Prostate gland (tissue), 2 donors: Measurements from ENCODE around the gene NDUFB3. TPM values are rescaled to one million over a fixed set of nuclear protein-coding genes. Genes with fewer than 3 reads are reported as not detected.

ENCODE experiments used
- DNase-seq: peaks from one replicate; pipeline ENCODE4 v3.0.0-alpha.2; 2019; ENCODE audit warnings: low spot score
- H3K27ac ChIP-seq, 2 donors: fragments of 200-600 bp; sonication (generic); 2 replicates each; pipeline ENCODE4 v1.5.1; 2017 to 2019
- H3K27me3 ChIP-seq: fragments of 200-600 bp; sonication (generic); replicated peaks from 2 replicates; pipeline ENCODE4 v1.5.1; 2019; ENCODE audit not compliant: insufficient read depth
- H3K36me3 ChIP-seq, 2 donors: fragments of 200-600 bp; sonication (generic); 1 replicate in 1 of 2; 2 replicates in 1 of 2; pipeline versions ENCODE4 v1.5.1 to v1.8.1; 2017 to 2019
- H3K4me1 ChIP-seq: fragments of 200-600 bp; sonication (generic); replicated peaks from 2 replicates; pipeline ENCODE4 v1.5.1; 2019
- H3K4me3 ChIP-seq, 2 donors: fragments of 200-600 bp; sonication (generic); 2 replicates each; pipeline ENCODE4 v1.5.1; 2017 to 2019
- H3K9me3 ChIP-seq: fragments of 200-600 bp; sonication (generic); 2 replicates; pipeline ENCODE4 v1.5.1; 2017
- CTCF ChIP-seq, 4 experiments: fragments of 200-600 bp in 2 of 4; fragments of 450-650 bp in 2 of 4; sonication (generic) in 2 of 4; IDR thresholded peaks; 1 replicate in 3 of 4; 2 replicates in 1 of 4; pipeline ENCODE4 v1.5.1; 2016 to 2019; ENCODE audit warnings: antibody characterized with exemption in 4 of 4, mild to moderate bottlenecking in 2 of 4, moderate library complexity in 2 of 4
- POLR2A ChIP-seq: fragments of 450-650 bp; IDR thresholded peaks from one replicate; pipeline ENCODE4 v1.6.1; 2016; ENCODE audit warnings: antibody characterized with exemption, mild to moderate bottlenecking
- POLR2AphosphoS5 ChIP-seq: sonication (generic); formaldehyde crosslinking; IDR thresholded peaks from one replicate; pipeline ENCODE4 v1.6.1; 2017; ENCODE audit warnings: antibody characterized with exemption
- WGBS: methylation state at CpG from one replicate; pipeline ENCODE4 v1.1.5; 2018; 5-methylcytosine and 5-hydroxymethylcytosine counted together
- intact Hi-C: fragments of 100-400 bp; cut with DNase I; formaldehyde crosslinking; loops from one replicate; pipeline ENCODE4 v1.14.2; 2022
- total RNA-seq, 2 donors: library from RNA; depleted of rRNA; stranded (reverse); fragments of >200 nt; gene quantifications; one replicate each; pipeline ENCODE4 v1.1.0, GENCODE V29; 2016

NDUFB3 gene
- total RNA-seq, 2 donors from 2014 or later: 45.5 to 84.3 TPM

- Histone ChIP-seq H3K27me3 (no peaks in the 10 kb centered on the region), H3K9me3 (no peaks in the 10 kb centered on the region), H3K36me3 (no peaks in the 10 kb centered on the region), H3K27ac (peak overlapping the region; percentile 99), H3K4me1 (no peaks in the 10 kb centered on the region), H3K4me3 (peak overlapping the region; percentile 90 to 95)
- peak; percentile 94 for DNase-seq
- TF ChIP-seq POLR2A (peak; percentile 12), POLR2AphosphoS5 (peak; percentile 66), CTCF (IDR thresholded peaks at IDR 0.05) (peak in 3 of 4 experiments; percentile 36 to 45 (median 41))
- 1% methylated on average over 46 of the region's 48 CpGs for WGBS
- intact Hi-C loops: loop anchor here (5.0 kb wide), 1 partner anchor 39 kb away; no protein-coding TSS in a partner anchor
Measured at GRCh38 chr2:201118121-201118960, 46.5 kb downstream of the NDUFB3 start.

- peak overlapping the region; percentile 90 to 95 for H3K4me3 ChIP-seq
- DNase-seq: no peak
- no peaks in the 10 kb centered on the region for H3K9me3 ChIP-seq
- no peaks in the 10 kb centered on the region for H3K27me3 ChIP-seq
- no peaks in the 10 kb centered on the region for H3K36me3 ChIP-seq
- no peaks in the 10 kb centered on the region for H3K4me1 ChIP-seq
- 14% methylated on average over 12 of the region's 12 CpGs for WGBS
- no peak for TF ChIP-seq CTCF (IDR thresholded peaks at IDR 0.05)
- TF ChIP-seq POLR2A: no peak
- no peak for TF ChIP-seq POLR2AphosphoS5
- intact Hi-C loops: loop anchor here (5.0 kb wide), 1 partner anchor 38 kb away; no protein-coding TSS in a partner anchor
- peak overlapping the region; percentile 99 for H3K27ac ChIP-seq
Measured at GRCh38 chr2:201118961-201119854, 47.4 kb downstream of the NDUFB3 start.

- Histone ChIP-seq H3K36me3 (no peaks in the 10 kb centered on the region), H3K9me3 (no peaks in the 10 kb centered on the region), H3K27ac (no peak overlapping the region), H3K4me3 (no peak overlapping the region), H3K4me1 (peaks cover 5% of the 10 kb centered on the region), H3K27me3 (no peaks in the 10 kb centered on the region)
- no peak for DNase-seq
- TF ChIP-seq CTCF (IDR thresholded peaks at IDR 0.05) (no peak), POLR2AphosphoS5 (no peak), POLR2A (no peak)
- WGBS: 100% methylated on average over 1 of the region's 1 CpG
- intact Hi-C loops: no loop called here
Measured at GRCh38 chr2:201122276-201122675, 50.5 kb downstream of the NDUFB3 start.

- DNase-seq: no peak
- H3K4me1 ChIP-seq: peaks cover 5% of the 10 kb centered on the region
- no peak overlapping the region for H3K4me3 ChIP-seq
- no peak for TF ChIP-seq POLR2A
- TF ChIP-seq POLR2AphosphoS5: no peak
- no peak for TF ChIP-seq CTCF (IDR thresholded peaks at IDR 0.05)
- WGBS: 27% methylated on average over 9 of the region's 9 CpGs
- no peaks in the 10 kb centered on the region for H3K27me3 ChIP-seq
- no peaks in the 10 kb centered on the region for H3K36me3 ChIP-seq
- H3K9me3 ChIP-seq: no peaks in the 10 kb centered on the region
- H3K27ac ChIP-seq: peak overlapping the region; percentile 45 to 47
- intact Hi-C loops: no loop called here
Measured at GRCh38 chr2:201126308-201127151, 54.7 kb downstream of the NDUFB3 start.
